ENCODE data around the gene TIMM9. TPM values are rescaled to one million over a fixed set of nuclear protein-coding genes. Genes with fewer than 3 reads are reported as not detected.

TIMM9 gene
- total and polyA plus RNA-seq, 5 donors from 2014 or later: 23.8 to 83.3 (median 57.1) TPM

DNA sequence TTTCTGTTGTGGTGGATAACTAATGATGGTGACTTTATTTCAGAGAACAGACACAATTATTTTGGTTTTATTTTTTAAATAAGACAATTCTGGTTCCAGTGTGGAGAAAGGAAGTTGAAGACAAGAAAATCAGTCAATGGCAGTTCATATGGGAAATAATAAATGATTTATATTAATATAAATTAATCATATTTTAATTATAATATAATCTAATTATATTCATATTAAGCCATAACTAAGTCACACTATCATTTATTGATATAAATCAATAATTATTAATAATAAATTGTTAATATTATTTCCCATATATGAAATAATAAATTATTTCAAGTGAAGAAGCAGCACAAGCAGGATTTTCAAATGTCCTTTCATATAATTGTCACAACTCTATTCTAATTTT, 28.8 kb downstream of the TIMM9 start:
- Histone ChIP-seq H3K27me3 (ENCODE audit: control insufficient read depth, insufficient read depth, low read length) (no peaks in the 10 kb centered on the region), H3K36me3 (ENCODE audit: control insufficient read depth, insufficient read depth, low read length) (no peaks in the 10 kb centered on the region), H3K4me1 (ENCODE audit: control insufficient read depth, insufficient read depth, low read length, poor library complexity, severe bottlenecking) (peaks cover 16% of the 10 kb centered on the region), H3K9me3 (ENCODE audit: control insufficient read depth in 2 of 2, low read length in 2 of 2) (no peaks in the 10 kb centered on the region), H3K27ac (ENCODE audit: insufficient read depth, low read length, poor library complexity, severe bottlenecking) (no peak overlapping the region), H3K4me3 (ENCODE audit: low read depth, low read length) (no peak overlapping the region)
- Mint-ChIP-seq H3K27me3 (peaks cover 4% of the 10 kb centered on the region), H3K4me3 (peak overlapping the region in 1 of 4 donors; percentile 77), H3K9me3 (peaks cover 0 to 1% (median 0%) of the 10 kb centered on the region in 7 donors), H3K4me1 (peaks cover 10 to 15% (median 12%) of the 10 kb centered on the region in 4 donors), H3K36me3 (peaks cover 4% of the 10 kb centered on the region), H3K27ac (no peak overlapping the region)
- ATAC-seq (ENCODE audit: low read depth in 2 of 2) (no peak), DNase-seq (no peak)

DNA sequence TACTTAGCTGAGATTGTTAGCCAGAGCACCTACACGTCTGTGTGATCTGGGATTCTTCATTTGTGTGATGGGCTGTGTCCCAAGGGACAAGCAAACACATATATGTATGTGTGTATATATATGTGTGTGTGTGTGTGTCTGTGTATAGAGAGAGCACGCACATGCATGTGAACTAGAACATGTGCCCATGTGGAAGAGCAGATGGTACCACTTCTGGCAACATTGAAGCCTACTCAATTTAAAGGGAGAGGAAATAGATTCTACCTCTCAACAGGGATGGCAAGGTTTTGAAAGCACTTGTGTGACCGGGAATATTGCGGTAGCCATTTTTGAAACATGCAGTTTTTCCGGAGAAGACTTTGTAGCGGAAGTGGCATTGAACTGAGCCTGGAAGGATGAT, 30.2 kb downstream of the TIMM9 start:
- no peaks in the 10 kb centered on the region for H3K27me3 ChIP-seq (ENCODE audit: control insufficient read depth, insufficient read depth, low read length)
- H3K4me3 ChIP-seq (ENCODE audit: low read depth, low read length): no peak overlapping the region
- H3K9me3 ChIP-seq (ENCODE audit: control insufficient read depth in 2 of 2, low read length in 2 of 2): no peaks in the 10 kb centered on the region
- Mint-ChIP-seq H3K27ac (peak overlapping the region in 2 of 3 donors; percentile 28 to 95), H3K27me3 (peaks cover 5% of the 10 kb centered on the region), H3K9me3 (peaks cover 0 to 1% (median 0%) of the 10 kb centered on the region in 7 donors), H3K36me3 (peaks cover 4% of the 10 kb centered on the region), H3K4me1 (peaks cover 10 to 15% (median 12%) of the 10 kb centered on the region in 4 donors), H3K4me3 (peak overlapping the region; percentile 41 to 87 (median 81))
- H3K27ac ChIP-seq (ENCODE audit: insufficient read depth, low read length, poor library complexity, severe bottlenecking): no peak overlapping the region
- no peak for ATAC-seq (ENCODE audit: low read depth in 2 of 2)
- H3K36me3 ChIP-seq (ENCODE audit: control insufficient read depth, insufficient read depth, low read length): no peaks in the 10 kb centered on the region
- DNase-seq: no peak
- H3K4me1 ChIP-seq (ENCODE audit: control insufficient read depth, insufficient read depth, low read length, poor library complexity, severe bottlenecking): peaks cover 16% of the 10 kb centered on the region

DNA sequence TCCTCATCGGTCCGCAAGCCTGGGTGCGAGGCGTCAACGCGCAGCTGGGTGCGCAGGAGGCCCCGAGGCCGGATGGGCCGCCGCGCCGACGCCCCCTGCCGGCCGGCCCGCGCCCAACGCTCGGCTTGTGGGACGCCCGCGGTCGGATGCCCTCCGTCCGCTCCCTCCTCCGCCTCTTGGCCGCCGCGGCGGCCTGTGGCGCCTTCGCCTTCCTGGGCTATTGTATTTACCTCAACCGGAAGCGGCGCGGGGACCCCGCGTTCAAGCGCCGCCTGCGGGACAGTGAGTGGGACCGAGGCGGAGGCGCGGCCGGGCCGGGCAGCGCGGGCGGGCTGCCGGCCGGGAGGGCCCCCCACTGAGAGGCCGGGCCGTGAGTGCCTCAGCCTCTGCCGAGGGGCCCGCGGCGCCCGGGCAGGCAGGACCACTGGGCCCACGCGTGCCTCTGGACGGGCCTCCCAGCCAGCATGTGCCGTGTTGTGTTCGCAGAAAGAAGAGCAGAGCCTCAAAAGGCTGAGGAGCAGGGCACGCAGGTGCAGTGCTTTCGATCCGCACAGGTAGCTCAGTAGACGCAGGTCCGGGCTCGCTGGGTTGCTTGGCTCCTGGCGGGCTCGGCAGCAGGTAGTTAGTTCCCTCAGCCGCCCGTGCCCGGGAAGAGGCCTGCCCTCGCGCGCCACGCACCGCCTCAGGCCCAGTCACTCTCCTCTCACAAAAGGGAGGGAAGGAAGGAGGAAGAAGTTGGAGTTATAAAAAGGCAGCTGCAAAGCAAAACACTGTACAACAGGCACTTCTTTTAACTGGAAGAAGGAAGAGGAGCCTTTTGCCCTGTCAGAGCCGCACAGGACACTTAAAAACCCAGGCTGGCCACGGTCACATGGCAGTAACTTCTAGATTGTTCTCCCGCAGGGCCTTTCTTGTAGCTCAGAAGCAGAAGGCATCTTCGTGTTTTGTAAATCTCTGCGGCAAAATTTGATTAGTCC, 31.2 kb downstream of the TIMM9 start, which contains the start of gene TOMM20L:
Gene TOMM20L, plus strand, starts transcription at position 119 of the 977 bp plus-strand sequence. Its CDS starts 28 bp downstream, at position 147.
- H3K4me1 ChIP-seq (ENCODE audit: control insufficient read depth, insufficient read depth, low read length, poor library complexity, severe bottlenecking): peaks cover 16% of the 10 kb centered on the region
- H3K4me3 Mint-ChIP-seq: peak within 1 kb of the TSS; percentile 77 to 89 (median 86)
- peaks cover 5% of the 10 kb centered on the region for H3K27me3 Mint-ChIP-seq
- peak; percentile 61 to 80 (median 73) for DNase-seq
- peaks cover 9 to 15% (median 11%) of the 10 kb centered on the region in 4 donors for H3K4me1 Mint-ChIP-seq
- H3K27me3 ChIP-seq (ENCODE audit: control insufficient read depth, insufficient read depth, low read length): no peaks in the 10 kb centered on the region
- peak within 1 kb of the TSS; percentile 79 for H3K4me3 ChIP-seq (ENCODE audit: low read depth, low read length)
- H3K9me3 ChIP-seq (ENCODE audit: control insufficient read depth in 2 of 2, low read length in 2 of 2): no peaks in the 10 kb centered on the region
- peak within 1 kb of the TSS; percentile 68 for H3K27ac ChIP-seq (ENCODE audit: insufficient read depth, low read length, poor library complexity, severe bottlenecking)
- H3K36me3 Mint-ChIP-seq: no peaks in the 10 kb centered on the region
- H3K36me3 ChIP-seq (ENCODE audit: control insufficient read depth, insufficient read depth, low read length): no peaks in the 10 kb centered on the region
- H3K9me3 Mint-ChIP-seq: peaks cover 0 to 1% (median 0%) of the 10 kb centered on the region in 7 donors
- H3K27ac Mint-ChIP-seq: peak within 1 kb of the TSS; percentile 95 to 98 (median 97)
- peak; percentile 82 to 83 for ATAC-seq (ENCODE audit: low read depth in 2 of 2)

DNA sequence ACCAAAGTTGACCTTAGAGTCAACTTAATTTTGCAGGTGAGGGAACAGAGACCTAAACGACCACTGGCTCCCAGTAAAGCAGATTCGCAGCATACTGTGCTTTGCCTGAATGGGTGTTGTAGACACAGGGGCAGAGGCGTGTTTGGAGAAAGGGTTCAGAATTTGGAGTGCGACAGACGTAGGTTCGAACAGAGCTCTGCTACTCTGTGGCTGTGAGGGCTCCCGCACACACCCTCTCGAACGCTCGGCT, 31.8 kb downstream of the TIMM9 start:
- Mint-ChIP-seq H3K27me3 (peaks cover 5% of the 10 kb centered on the region), H3K9me3 (peaks cover 0 to 1% (median 0%) of the 10 kb centered on the region in 7 donors), H3K4me1 (peaks cover 9 to 15% (median 11%) of the 10 kb centered on the region in 4 donors), H3K36me3 (no peaks in the 10 kb centered on the region), H3K4me3 (peak overlapping the region; percentile 77 to 89 (median 84)), H3K27ac (peak overlapping the region in 2 of 3 donors; percentile 93 to 94)
- Histone ChIP-seq H3K27me3 (ENCODE audit: control insufficient read depth, insufficient read depth, low read length) (no peaks in the 10 kb centered on the region), H3K4me1 (ENCODE audit: control insufficient read depth, insufficient read depth, low read length, poor library complexity, severe bottlenecking) (peaks cover 16% of the 10 kb centered on the region), H3K9me3 (ENCODE audit: control insufficient read depth in 2 of 2, low read length in 2 of 2) (no peaks in the 10 kb centered on the region), H3K36me3 (ENCODE audit: control insufficient read depth, insufficient read depth, low read length) (no peaks in the 10 kb centered on the region), H3K4me3 (ENCODE audit: low read depth, low read length) (peak overlapping the region; percentile 79), H3K27ac (ENCODE audit: insufficient read depth, low read length, poor library complexity, severe bottlenecking) (peak overlapping the region; percentile 68)
- DNase-seq (no peak), ATAC-seq (ENCODE audit: low read depth in 2 of 2) (no peak)

DNA sequence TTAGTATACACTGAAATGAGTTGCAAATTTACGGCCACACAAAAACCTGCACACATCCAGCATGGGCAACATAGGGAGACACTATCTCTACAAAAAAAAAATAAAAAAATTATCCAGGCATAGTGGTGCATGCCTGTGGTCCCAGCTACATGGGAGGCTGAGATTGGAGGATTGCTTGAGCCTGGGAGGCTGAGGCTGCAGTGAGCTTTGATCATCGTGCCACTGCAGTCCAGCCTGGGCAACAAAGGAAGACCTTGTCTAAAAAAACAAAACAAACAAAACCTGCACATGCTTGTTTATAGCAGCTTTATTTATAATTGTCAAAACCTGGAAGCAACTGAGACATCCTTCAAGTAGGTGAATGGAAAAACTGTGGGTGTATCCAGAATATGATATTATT, 36.5 kb downstream of the TIMM9 start:
- Mint-ChIP-seq H3K9me3 (peaks cover 0 to 4% (median 0%) of the 10 kb centered on the region in 7 donors), H3K27ac (no peak overlapping the region), H3K36me3 (no peaks in the 10 kb centered on the region), H3K4me1 (peaks cover 0 to 5% (median 3%) of the 10 kb centered on the region in 4 donors), H3K4me3 (no peak overlapping the region), H3K27me3 (peaks cover 5% of the 10 kb centered on the region)
- Histone ChIP-seq H3K9me3 (ENCODE audit: control insufficient read depth in 2 of 2, low read length in 2 of 2) (no peaks in the 10 kb centered on the region), H3K36me3 (ENCODE audit: control insufficient read depth, insufficient read depth, low read length) (no peaks in the 10 kb centered on the region), H3K27me3 (ENCODE audit: control insufficient read depth, insufficient read depth, low read length) (no peaks in the 10 kb centered on the region), H3K4me3 (ENCODE audit: low read depth, low read length) (no peak overlapping the region), H3K4me1 (ENCODE audit: control insufficient read depth, insufficient read depth, low read length, poor library complexity, severe bottlenecking) (peaks cover 8% of the 10 kb centered on the region), H3K27ac (ENCODE audit: insufficient read depth, low read length, poor library complexity, severe bottlenecking) (no peak overlapping the region)
- ATAC-seq (ENCODE audit: low read depth in 2 of 2) (no peak), DNase-seq (no peak)

DNA sequence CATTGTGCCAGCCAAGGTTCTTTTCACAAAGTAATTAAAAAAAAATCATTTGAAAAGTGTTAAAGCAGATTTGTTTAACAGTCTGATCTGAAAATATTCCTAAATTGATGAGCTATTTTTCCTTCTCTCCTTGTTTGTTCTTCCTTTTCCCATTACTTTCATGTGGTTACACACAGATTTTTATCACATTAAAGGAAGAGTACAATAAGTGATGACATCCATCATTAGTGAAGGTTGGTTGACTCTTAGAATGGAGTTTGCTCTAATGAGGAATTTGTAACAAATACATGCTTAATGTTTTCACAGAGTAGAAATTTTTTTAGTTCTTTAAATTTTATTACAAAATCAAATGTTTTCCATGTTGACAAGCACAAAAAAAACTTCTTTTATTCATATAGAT, 50.5 kb downstream of the TIMM9 start:
- Mint-ChIP-seq H3K4me3 (no peak overlapping the region), H3K27me3 (no peaks in the 10 kb centered on the region), H3K4me1 (peaks cover 0 to 9% (median 0%) of the 10 kb centered on the region in 4 donors), H3K36me3 (peaks cover 47% of the 10 kb centered on the region), H3K27ac (no peak overlapping the region), H3K9me3 (no peaks in the 10 kb centered on the region)
- H3K27ac ChIP-seq (ENCODE audit: insufficient read depth, low read length, poor library complexity, severe bottlenecking): no peak overlapping the region
- no peak for DNase-seq
- no peak overlapping the region for H3K4me3 ChIP-seq (ENCODE audit: low read depth, low read length)
- no peaks in the 10 kb centered on the region for H3K4me1 ChIP-seq (ENCODE audit: control insufficient read depth, insufficient read depth, low read length, poor library complexity, severe bottlenecking)
- no peak for ATAC-seq (ENCODE audit: low read depth in 2 of 2)
- H3K36me3 ChIP-seq (ENCODE audit: control insufficient read depth, insufficient read depth, low read length): peaks cover 48% of the 10 kb centered on the region
- no peaks in the 10 kb centered on the region for H3K9me3 ChIP-seq (ENCODE audit: control insufficient read depth in 2 of 2, low read length in 2 of 2)
- no peaks in the 10 kb centered on the region for H3K27me3 ChIP-seq (ENCODE audit: control insufficient read depth, insufficient read depth, low read length)

DNA sequence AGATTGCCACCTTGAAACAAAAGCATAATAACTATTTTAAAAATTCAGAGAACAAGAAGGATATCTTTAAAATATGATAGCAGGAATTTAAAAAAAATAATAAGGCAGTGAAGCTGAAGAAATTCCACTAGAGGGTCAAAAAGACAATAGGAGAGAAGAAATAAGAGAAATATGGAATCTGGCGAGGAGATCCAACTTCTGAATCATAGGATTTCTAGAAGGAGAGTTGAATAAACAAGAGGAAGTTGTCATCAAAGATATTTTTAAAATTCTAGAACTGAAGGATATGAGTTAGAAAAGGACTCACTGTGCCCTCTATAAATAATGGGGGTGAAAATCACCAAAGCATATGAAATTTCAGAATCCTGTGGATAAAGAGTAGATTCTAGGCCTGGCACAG, 58.4 kb downstream of the TIMM9 start:
- Histone ChIP-seq H3K9me3 (ENCODE audit: control insufficient read depth in 2 of 2, low read length in 2 of 2) (no peaks in the 10 kb centered on the region), H3K4me1 (ENCODE audit: control insufficient read depth, insufficient read depth, low read length, poor library complexity, severe bottlenecking) (no peaks in the 10 kb centered on the region), H3K36me3 (ENCODE audit: control insufficient read depth, insufficient read depth, low read length) (peaks cover 87% of the 10 kb centered on the region), H3K4me3 (ENCODE audit: low read depth, low read length) (no peak overlapping the region), H3K27me3 (ENCODE audit: control insufficient read depth, insufficient read depth, low read length) (no peaks in the 10 kb centered on the region), H3K27ac (ENCODE audit: insufficient read depth, low read length, poor library complexity, severe bottlenecking) (no peak overlapping the region)
- Mint-ChIP-seq H3K9me3 (no peaks in the 10 kb centered on the region), H3K27me3 (no peaks in the 10 kb centered on the region), H3K4me3 (no peak overlapping the region), H3K36me3 (peaks cover 58% of the 10 kb centered on the region), H3K4me1 (peaks cover 0 to 5% (median 2%) of the 10 kb centered on the region in 4 donors), H3K27ac (peak overlapping the region in 1 of 3 donors; percentile 51)
- no peak for DNase-seq
- no peak for ATAC-seq (ENCODE audit: low read depth in 2 of 2)
